ENCODE data around the gene HMGXB3.

The HMGXB3 gene

GRCh38 chr5:150054569-150054968 is 54.0 kb downstream of the HMGXB3 start:
- Histone ChIP-seq H3K4me1 (ENCODE audit: insufficient read depth, low read length) (no peaks in the 10 kb centered on the region), H3K27me3 (ENCODE audit: insufficient read depth, low read length) (no peaks in the 10 kb centered on the region), H3K4me3 (ENCODE audit: low read length) (no peak overlapping the region), H3K9me3 (ENCODE audit: low read length) (no peaks in the 10 kb centered on the region), H3K36me3 (ENCODE audit: insufficient read depth, low read length) (peaks cover 51% of the 10 kb centered on the region), H2AFZ (ENCODE audit: low read depth, low read length) (no peak overlapping the region)

GRCh38 chr5:150055326-150056074 is 55.0 kb downstream of the HMGXB3 start:
- H3K27me3 ChIP-seq (ENCODE audit: insufficient read depth, low read length): no peaks in the 10 kb centered on the region
- peaks cover 42% of the 10 kb centered on the region for H3K36me3 ChIP-seq (ENCODE audit: insufficient read depth, low read length)
- H3K9me3 ChIP-seq (ENCODE audit: low read length): no peaks in the 10 kb centered on the region
- no peak overlapping the region for H2AFZ ChIP-seq (ENCODE audit: low read depth, low read length)
- no peak overlapping the region for H3K4me3 ChIP-seq (ENCODE audit: low read length)
- no peaks in the 10 kb centered on the region for H3K4me1 ChIP-seq (ENCODE audit: insufficient read depth, low read length)

DNA sequence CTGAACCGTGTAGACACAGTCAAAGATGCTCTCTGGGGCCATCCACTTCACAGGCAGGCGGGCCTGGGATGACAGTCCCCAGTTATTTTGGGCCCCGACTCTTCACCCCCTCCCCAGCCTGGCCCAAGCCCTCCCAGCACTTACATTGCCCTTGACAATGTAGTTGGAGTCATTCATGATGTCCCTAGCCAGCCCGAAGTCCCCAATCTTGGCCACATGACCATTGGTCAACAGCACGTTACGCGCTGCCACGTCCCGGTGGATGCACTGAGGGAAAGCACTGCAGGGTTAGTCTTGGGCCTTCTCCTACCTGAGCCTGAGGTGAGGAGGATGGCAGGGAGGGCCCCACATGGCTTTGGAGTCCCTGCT is 55.5 kb downstream of the HMGXB3 start:
- Histone ChIP-seq H3K9me3 (ENCODE audit: low read length) (no peaks in the 10 kb centered on the region), H3K4me1 (ENCODE audit: insufficient read depth, low read length) (no peaks in the 10 kb centered on the region), H3K4me3 (ENCODE audit: low read length) (no peak overlapping the region), H3K36me3 (ENCODE audit: insufficient read depth, low read length) (peaks cover 36% of the 10 kb centered on the region), H2AFZ (ENCODE audit: low read depth, low read length) (no peak overlapping the region), H3K27me3 (ENCODE audit: insufficient read depth, low read length) (no peaks in the 10 kb centered on the region)

- Histone ChIP-seq H3K9me3 (ENCODE audit: low read length) (no peaks in the 10 kb centered on the region), H3K27me3 (ENCODE audit: insufficient read depth, low read length) (no peaks in the 10 kb centered on the region), H3K36me3 (ENCODE audit: insufficient read depth, low read length) (peaks cover 26% of the 10 kb centered on the region), H2AFZ (ENCODE audit: low read depth, low read length) (no peak overlapping the region), H3K4me3 (ENCODE audit: low read length) (no peak overlapping the region), H3K4me1 (ENCODE audit: insufficient read depth, low read length) (no peaks in the 10 kb centered on the region)
Measured at GRCh38 chr5:150057052-150057451, 56.5 kb downstream of the HMGXB3 start.

- Histone ChIP-seq H3K27me3 (ENCODE audit: insufficient read depth, low read length) (no peaks in the 10 kb centered on the region), H3K9me3 (ENCODE audit: low read length) (no peaks in the 10 kb centered on the region), H3K4me3 (ENCODE audit: low read length) (no peak overlapping the region), H2AFZ (ENCODE audit: low read depth, low read length) (no peak overlapping the region), H3K4me1 (ENCODE audit: insufficient read depth, low read length) (no peaks in the 10 kb centered on the region), H3K36me3 (ENCODE audit: insufficient read depth, low read length) (peaks cover 22% of the 10 kb centered on the region)
Measured at GRCh38 chr5:150057511-150057910, 57.0 kb downstream of the HMGXB3 start.

DNA sequence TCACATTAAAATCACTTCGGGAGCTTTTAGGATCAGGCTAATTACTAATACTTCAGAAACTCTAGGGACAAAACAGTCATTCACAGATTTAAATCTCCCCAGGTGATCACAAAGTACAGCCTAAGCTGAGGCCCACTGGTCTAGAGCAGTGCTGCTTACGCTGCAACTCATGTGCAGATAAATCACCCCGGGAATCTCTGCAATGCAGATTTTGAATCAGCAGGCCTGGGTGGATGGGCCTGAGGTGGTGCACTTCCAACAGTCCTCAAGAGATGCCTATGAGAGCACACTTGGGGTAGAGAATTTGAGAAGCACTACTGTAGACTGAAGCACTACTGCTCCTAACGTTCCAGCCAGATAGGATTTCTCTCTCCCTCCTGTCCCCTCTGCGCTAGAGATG is 57.5 kb downstream of the HMGXB3 start:
- H3K36me3 ChIP-seq (ENCODE audit: insufficient read depth, low read length): peaks cover 17% of the 10 kb centered on the region
- no peaks in the 10 kb centered on the region for H3K4me1 ChIP-seq (ENCODE audit: insufficient read depth, low read length)

GRCh38 chr5:150058480-150059126 is 58.1 kb downstream of the HMGXB3 start:
- Histone ChIP-seq H3K36me3 (ENCODE audit: insufficient read depth, low read length) (peaks cover 11% of the 10 kb centered on the region), H2AFZ (ENCODE audit: low read depth, low read length) (no peak overlapping the region), H3K4me1 (ENCODE audit: insufficient read depth, low read length) (no peaks in the 10 kb centered on the region), H3K4me3 (ENCODE audit: low read length) (no peak overlapping the region), H3K9me3 (ENCODE audit: low read length) (no peaks in the 10 kb centered on the region), H3K27me3 (ENCODE audit: insufficient read depth, low read length) (no peaks in the 10 kb centered on the region)

More for the DNA sequence above, 57.5 kb downstream of the HMGXB3 start:
- no peaks in the 10 kb centered on the region for H3K27me3 ChIP-seq (ENCODE audit: insufficient read depth, low read length)
- H3K4me3 ChIP-seq (ENCODE audit: low read length): no peak overlapping the region
- no peaks in the 10 kb centered on the region for H3K9me3 ChIP-seq (ENCODE audit: low read length)
- no peak overlapping the region for H2AFZ ChIP-seq (ENCODE audit: low read depth, low read length)

- H3K4me1 ChIP-seq (ENCODE audit: insufficient read depth, low read length): no peaks in the 10 kb centered on the region
- peaks cover 2% of the 10 kb centered on the region for H3K36me3 ChIP-seq (ENCODE audit: insufficient read depth, low read length)
- no peak overlapping the region for H3K4me3 ChIP-seq (ENCODE audit: low read length)
- H3K27me3 ChIP-seq (ENCODE audit: insufficient read depth, low read length): no peaks in the 10 kb centered on the region
- H2AFZ ChIP-seq (ENCODE audit: low read depth, low read length): no peak overlapping the region
- no peaks in the 10 kb centered on the region for H3K9me3 ChIP-seq (ENCODE audit: low read length)
Measured at GRCh38 chr5:150059623-150060022, 59.1 kb downstream of the HMGXB3 start.

- Histone ChIP-seq H3K4me3 (ENCODE audit: low read length) (no peak overlapping the region), H2AFZ (ENCODE audit: low read depth, low read length) (no peak overlapping the region), H3K36me3 (ENCODE audit: insufficient read depth, low read length) (no peaks in the 10 kb centered on the region), H3K27me3 (ENCODE audit: insufficient read depth, low read length) (no peaks in the 10 kb centered on the region), H3K9me3 (ENCODE audit: low read length) (no peaks in the 10 kb centered on the region), H3K4me1 (ENCODE audit: insufficient read depth, low read length) (no peaks in the 10 kb centered on the region)
Measured at GRCh38 chr5:150060471-150060870, 59.9 kb downstream of the HMGXB3 start.

- Histone ChIP-seq H3K4me3 (ENCODE audit: low read length) (no peak overlapping the region), H3K9me3 (ENCODE audit: low read length) (no peaks in the 10 kb centered on the region), H3K27me3 (ENCODE audit: insufficient read depth, low read length) (peaks cover 4% of the 10 kb centered on the region), H3K36me3 (ENCODE audit: insufficient read depth, low read length) (no peaks in the 10 kb centered on the region), H2AFZ (ENCODE audit: low read depth, low read length) (no peak overlapping the region), H3K4me1 (ENCODE audit: insufficient read depth, low read length) (no peaks in the 10 kb centered on the region)
Measured at GRCh38 chr5:150061538-150061995, 61.0 kb downstream of the HMGXB3 start.

DNA sequence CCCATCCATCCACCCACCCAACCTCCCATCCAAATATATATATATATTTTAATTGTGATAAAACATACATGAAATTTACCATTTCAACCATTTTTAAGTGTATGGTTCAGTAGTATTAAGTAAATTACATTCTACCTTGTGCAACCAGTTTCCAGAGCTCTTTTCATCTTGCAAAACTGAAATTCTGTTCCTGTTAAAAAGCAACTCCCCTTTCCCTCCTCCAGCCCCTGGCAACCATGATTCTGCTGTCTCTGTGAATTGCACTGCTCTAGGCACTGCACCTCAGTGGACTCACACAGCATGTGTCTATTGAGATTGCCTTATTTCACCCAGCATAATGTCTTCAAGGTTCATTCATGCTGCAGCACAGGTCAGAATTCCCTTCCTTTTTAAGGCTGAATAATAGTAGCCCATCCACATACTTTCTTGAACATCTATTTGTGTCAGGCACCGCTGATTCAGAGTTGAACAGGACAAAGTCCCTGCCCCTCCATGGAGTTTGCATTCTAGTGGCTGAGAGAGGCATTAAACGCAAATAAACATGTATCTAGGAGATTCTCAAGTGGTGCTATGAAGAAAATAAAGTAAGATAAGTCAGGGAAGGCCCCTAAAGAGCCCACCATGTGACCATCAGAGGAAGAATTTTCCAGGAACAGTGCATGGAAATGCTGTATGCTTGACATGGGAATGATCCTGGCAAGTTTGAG is 61.8 kb downstream of the HMGXB3 start:
- Histone ChIP-seq H2AFZ (ENCODE audit: low read depth, low read length) (no peak overlapping the region), H3K4me3 (ENCODE audit: low read length) (no peak overlapping the region)

DNA sequence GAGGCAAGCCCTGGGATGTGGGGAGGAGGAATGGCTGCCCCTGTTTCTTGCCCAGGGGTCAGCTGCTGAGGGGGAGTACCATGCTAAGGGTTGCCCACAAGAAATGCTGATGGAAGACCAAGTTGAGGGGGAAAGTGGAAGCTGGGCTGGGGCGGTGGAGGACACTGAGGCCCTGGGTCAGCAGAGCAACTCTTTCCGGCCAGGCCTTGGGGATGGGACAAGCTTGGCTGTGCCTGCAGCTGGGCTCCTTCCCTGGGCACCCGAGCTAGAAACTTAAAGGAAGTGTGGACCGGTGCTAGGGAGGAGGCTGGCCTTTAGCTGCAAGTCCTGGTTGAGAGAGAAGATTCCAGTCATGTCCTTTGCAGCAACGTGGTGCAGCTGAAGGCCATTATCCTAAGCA is 63.1 kb downstream of the HMGXB3 start:
- Histone ChIP-seq H2AFZ (ENCODE audit: low read depth, low read length) (no peak overlapping the region), H3K27me3 (ENCODE audit: insufficient read depth, low read length) (peaks cover 13% of the 10 kb centered on the region), H3K4me1 (ENCODE audit: insufficient read depth, low read length) (no peaks in the 10 kb centered on the region), H3K4me3 (ENCODE audit: low read length) (no peak overlapping the region), H3K9me3 (ENCODE audit: low read length) (no peaks in the 10 kb centered on the region), H3K36me3 (ENCODE audit: insufficient read depth, low read length) (no peaks in the 10 kb centered on the region)

More for the DNA sequence above, 61.8 kb downstream of the HMGXB3 start:
- H3K4me1 ChIP-seq (ENCODE audit: insufficient read depth, low read length): no peaks in the 10 kb centered on the region
- no peaks in the 10 kb centered on the region for H3K9me3 ChIP-seq (ENCODE audit: low read length)
- H3K27me3 ChIP-seq (ENCODE audit: insufficient read depth, low read length): peaks cover 4% of the 10 kb centered on the region
- no peaks in the 10 kb centered on the region for H3K36me3 ChIP-seq (ENCODE audit: insufficient read depth, low read length)

- Histone ChIP-seq H3K4me1 (ENCODE audit: insufficient read depth, low read length) (no peaks in the 10 kb centered on the region), H3K4me3 (ENCODE audit: low read length) (no peak overlapping the region), H3K27me3 (ENCODE audit: insufficient read depth, low read length) (peaks cover 13% of the 10 kb centered on the region), H2AFZ (ENCODE audit: low read depth, low read length) (no peak overlapping the region), H3K36me3 (ENCODE audit: insufficient read depth, low read length) (no peaks in the 10 kb centered on the region), H3K9me3 (ENCODE audit: low read length) (no peaks in the 10 kb centered on the region)
Measured at GRCh38 chr5:150064681-150065220, 64.2 kb downstream of the HMGXB3 start.

Data from neuron (in vitro differentiated cells).